GM12892 (cell line): ENCODE measurements around the gene ETDC.

ENCODE experiments used
- POLR2A ChIP-seq: IDR thresholded peaks from 2 replicates; pipeline ENCODE4 v1.6.1; 2011; ENCODE audit warnings: low read depth, low read length, control low read depth
- POLR2AphosphoS5 ChIP-seq: IDR thresholded peaks from 2 replicates; pipeline ENCODE4 v1.6.1; 2011; ENCODE audit warnings: low read depth, low read length, control low read depth
- TAF1 ChIP-seq: IDR thresholded peaks from 2 replicates; pipeline ENCODE4 v1.6.1; 2011; ENCODE audit warnings: low read depth, mild to moderate bottlenecking, control low read depth, low read length, borderline replicate concordance

- TF ChIP-seq POLR2A (no peak), POLR2AphosphoS5 (no peak), TAF1 (no peak)
Observed at GRCh38 chrX:135287266-135287823, 21.9 kb upstream of the ETDC start.
